HepG2 (cell line): Measurements from ENCODE around the gene PTCRA. TPM values are rescaled to one million over a fixed set of nuclear protein-coding genes. Genes with fewer than 3 reads are reported as not detected.
A peak's percentile ranks its signal among the peaks of the same experiment; 100 is the strongest.

Experiments
- ETV5 ChIP-seq: IDR thresholded peaks from 2 replicates; pipeline ENCODE4 v1.6.1; 2018; ENCODE audit warnings: missing biosample characterization, missing genetic modification reagents, inconsistent platforms, borderline replicate concordance
- FOXO1 ChIP-seq: sonication (generic); formaldehyde crosslinking; IDR thresholded peaks from 2 replicates; pipeline ENCODE4 v1.4.0; 2020; ENCODE audit warnings: missing genetic modification reagents
- HNRNPK ChIP-seq: fragments of 200-400 bp; formaldehyde crosslinking; IDR thresholded peaks from 2 replicates; pipeline ENCODE4 v1.6.1; 2018; ENCODE audit warnings: low read length, low read depth, moderate library complexity, mild to moderate bottlenecking; ENCODE audit not compliant: poor library complexity, severe bottlenecking
- IRF2 ChIP-seq: IDR thresholded peaks from 2 replicates; pipeline ENCODE4 v1.6.1; 2018; ENCODE audit warnings: missing genetic modification reagents, missing compliant biosample characterization
- KDM3A ChIP-seq: IDR thresholded peaks from 2 replicates; pipeline ENCODE4 v1.6.1; 2018; ENCODE audit warnings: low read depth, missing compliant biosample characterization
- KLF11 ChIP-seq: IDR thresholded peaks from 2 replicates; pipeline ENCODE4 v1.6.1; 2016; ENCODE audit warnings: missing compliant biosample characterization
- NFE2 ChIP-seq: sonication (generic); formaldehyde crosslinking; IDR thresholded peaks from 2 replicates; pipeline ENCODE4 v1.4.0; 2020; ENCODE audit warnings: missing genetic modification reagents
- NFYB ChIP-seq: sonication (generic); formaldehyde crosslinking; IDR thresholded peaks from 2 replicates; pipeline ENCODE4 v1.4.0; 2020; ENCODE audit warnings: missing genetic modification reagents
- PAXIP1 ChIP-seq: sonication (generic); formaldehyde crosslinking; conservative IDR thresholded peaks from 2 replicates; pipeline ENCODE4 v1.4.0; 2020; ENCODE audit warnings: mild to moderate bottlenecking, missing genetic modification reagents, moderate library complexity
- RAD51 ChIP-seq: fragments of 450-650 bp; IDR thresholded peaks from 2 replicates; pipeline ENCODE4 v1.6.1; 2016; ENCODE audit warnings: borderline replicate concordance
- RARA ChIP-seq: IDR thresholded peaks from 2 replicates; pipeline ENCODE4 v1.6.1; 2016; ENCODE audit warnings: missing genetic modification reagents, missing compliant biosample characterization
- TMF1 ChIP-seq: sonication (generic); formaldehyde crosslinking; IDR thresholded peaks from 2 replicates; pipeline ENCODE4 v1.8.1; 2022; ENCODE audit warnings: low read depth, missing genetic modification reagents
- UBTF ChIP-seq: sonication (generic); formaldehyde crosslinking; IDR thresholded peaks from 2 replicates; pipeline ENCODE4 v1.4.0; 2020; ENCODE audit warnings: mild to moderate bottlenecking, missing genetic modification reagents
- ZFP36L2 ChIP-seq: sonication (generic); formaldehyde crosslinking; IDR thresholded peaks from 2 replicates; pipeline ENCODE4 v1.4.0; 2020; ENCODE audit warnings: missing genetic modification reagents
- ZNF768 ChIP-seq: sonication (generic); formaldehyde crosslinking; IDR thresholded peaks from 2 replicates; pipeline ENCODE4 v1.4.0; 2020; ENCODE audit warnings: missing genetic modification reagents
- ZNF770 ChIP-seq: sonication (generic); formaldehyde crosslinking; IDR thresholded peaks from 2 replicates; pipeline ENCODE4 v1.5.0; 2020; ENCODE audit warnings: mild to moderate bottlenecking, missing genetic modification reagents
- ZUFSP ChIP-seq: sonication (generic); formaldehyde crosslinking; IDR thresholded peaks from 2 replicates; pipeline ENCODE4 v1.9.0; 2021; ENCODE audit warnings: missing genetic modification reagents, mild to moderate bottlenecking, borderline replicate concordance
- polyA plus RNA-seq, 8 experiments: library from polyadenylated mRNA; depleted of rRNA in 3 of 8; stranded (reverse) in 7 of 8; unstranded in 1 of 8; fragments of >200 nt; fragmentation: Illumina TruSeq in 4 of 8; extraction: Trizol in 4 of 8; gene quantifications; 2 replicates each; pipeline versions ENCODE4 v1.2.1 to v1.2.3, GENCODE V29; 2011 to 2016; ENCODE audit warnings: low read depth in 4 of 8, missing spikeins in 1 of 8, mixed read lengths in 1 of 8; ENCODE audit not compliant: insufficient read depth in 1 of 8
- total RNA-seq, 5 experiments: library from RNA; depleted of rRNA; stranded (reverse); fragments of >200 nt; fragmentation: Illumina TruSeq; extraction: Trizol; gene quantifications; 2 replicates each; pipeline ENCODE4 v1.2.3, GENCODE V29; 2016; ENCODE audit warnings: low read depth in 1 of 5

Gene PTCRA
- total and polyA plus RNA-seq, 2 of the 13 experiments (the other 11 are each of a cell fraction or from before 2014, with no cell fraction given), result not detected

- TF ChIP-seq TMF1 (CRISPR knock-in tag) (no peak), ETV5 (CRISPR knock-in tag) (no peak), ZNF768 (no peak), FOXO1 (CRISPR knock-in tag) (no peak; the same call in 1 of the 2 replicates), NFYB (CRISPR knock-in tag) (no peak), ZNF770 (no peak), KLF11 (no peak), ZUFSP (CRISPR knock-in tag) (no peak), ZFP36L2 (no peak), HNRNPK (no peak), KDM3A (CRISPR knock-in tag) (no peak), UBTF (CRISPR knock-in tag) (no peak), PAXIP1 (CRISPR knock-in tag) (0 out of 2 replicates have a peak, but pooled peaks have one; percentile 46), RAD51 (no peak), IRF2 (CRISPR knock-in tag) (0 out of 2 replicates have a peak, but pooled peaks have one; percentile 45), RARA (CRISPR knock-in tag) (peak; percentile 8; the same call in 1 of the 2 replicates), NFE2 (no peak)
Measured at GRCh38 chr6:42969934-42970333, 54.1 kb downstream of the PTCRA start (continued).
